ENCODE results near the gene KATNB1.

DNA sequence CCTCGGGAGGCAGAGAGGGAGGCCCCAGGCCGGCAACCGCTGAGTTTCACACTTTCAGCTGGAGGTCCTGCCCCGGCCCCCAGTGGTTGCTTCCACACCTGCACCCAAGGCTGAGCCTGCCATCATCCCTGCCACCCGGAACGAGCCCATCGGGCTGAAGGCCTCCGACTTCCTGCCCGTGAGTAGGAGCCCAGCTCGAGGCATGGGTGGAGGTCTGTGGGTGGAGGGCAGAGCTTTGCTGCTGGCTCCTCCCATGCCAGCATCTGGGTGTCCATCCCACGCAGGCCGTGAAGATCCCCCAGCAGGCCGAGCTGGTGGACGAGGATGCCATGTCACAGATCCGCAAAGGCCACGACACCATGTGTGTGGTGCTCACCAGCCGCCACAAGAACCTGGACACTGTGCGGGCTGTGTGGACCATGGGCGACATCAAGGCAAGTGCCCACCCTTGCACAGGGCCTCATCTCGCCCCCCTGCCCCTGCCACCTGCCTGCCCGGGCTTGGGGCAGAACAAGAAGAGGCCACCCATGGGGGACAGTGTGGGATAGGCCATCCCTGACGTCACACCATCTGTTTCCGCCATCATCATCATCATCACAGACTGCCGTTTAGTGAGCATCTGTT, 19.6 kb downstream of the KATNB1 start:
- TF ChIP-seq, protein P1, sequence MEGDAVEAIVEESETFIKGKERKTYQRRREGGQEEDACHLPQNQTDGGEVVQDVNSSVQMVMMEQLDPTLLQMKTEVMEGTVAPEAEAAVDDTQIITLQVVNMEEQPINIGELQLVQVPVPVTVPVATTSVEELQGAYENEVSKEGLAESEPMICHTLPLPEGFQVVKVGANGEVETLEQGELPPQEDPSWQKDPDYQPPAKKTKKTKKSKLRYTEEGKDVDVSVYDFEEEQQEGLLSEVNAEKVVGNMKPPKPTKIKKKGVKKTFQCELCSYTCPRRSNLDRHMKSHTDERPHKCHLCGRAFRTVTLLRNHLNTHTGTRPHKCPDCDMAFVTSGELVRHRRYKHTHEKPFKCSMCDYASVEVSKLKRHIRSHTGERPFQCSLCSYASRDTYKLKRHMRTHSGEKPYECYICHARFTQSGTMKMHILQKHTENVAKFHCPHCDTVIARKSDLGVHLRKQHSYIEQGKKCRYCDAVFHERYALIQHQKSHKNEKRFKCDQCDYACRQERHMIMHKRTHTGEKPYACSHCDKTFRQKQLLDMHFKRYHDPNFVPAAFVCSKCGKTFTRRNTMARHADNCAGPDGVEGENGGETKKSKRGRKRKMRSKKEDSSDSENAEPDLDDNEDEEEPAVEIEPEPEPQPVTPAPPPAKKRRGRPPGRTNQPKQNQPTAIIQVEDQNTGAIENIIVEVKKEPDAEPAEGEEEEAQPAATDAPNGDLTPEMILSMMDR (IDR thresholded peaks at IDR 0.05), result peak in 1 of 6 experiments; percentile 15
- no peak for TF ChIP-seq POLR2A (IDR thresholded peaks at IDR 0.05)
